ENCODE measurements around the gene NR2E3. TPM values are rescaled to one million over a fixed set of nuclear protein-coding genes. Genes with fewer than 3 reads are reported as not detected.

Gene NR2E3
- total RNA-seq, 1 experiment from 2014 or later, result 0.31 TPM

GRCh38 chr15:71781179-71781964 lies 29.0 kb upstream of the NR2E3 start:
- H3K27ac ChIP-seq (ENCODE audit: insufficient read length, low read depth, low read length), result no peak overlapping the region
- no peak overlapping the region for H3K14ac ChIP-seq (ENCODE audit: insufficient read depth, low read length)
- H3K4me2 ChIP-seq (ENCODE audit: insufficient read depth, insufficient read length, low read length), result no peak overlapping the region
- Mint-ChIP-seq H3K4me3 (no peak overlapping the region), H3K4me1 (peaks cover 9% of the 10 kb centered on the region in 2 experiments), H3K9me3 (no peaks in the 10 kb centered on the region), H3K27ac (peak overlapping the region in 1 of 3 experiments; percentile 57; a peak in 1 of 7 replicates), H3K27me3 (ENCODE audit: low read depth) (peaks cover 3% of the 10 kb centered on the region), H3K36me3 (ENCODE audit: insufficient read depth in 1 of 3, low read depth in 3 of 3) (no peaks in the 10 kb centered on the region)
- H3K56ac ChIP-seq (ENCODE audit: insufficient read length, low read depth, low read length), result no peak overlapping the region
- H2BK15ac ChIP-seq (ENCODE audit: low read depth, low read length), result no peak overlapping the region
- H4K20me1 ChIP-seq (ENCODE audit: control insufficient read depth, insufficient read depth, insufficient read length), result no peaks in the 10 kb centered on the region
- H4K91ac ChIP-seq (ENCODE audit: insufficient read length, low read depth, low read length), result no peak overlapping the region
- no peak for DNase-seq
- no peak overlapping the region for H3K4ac ChIP-seq (ENCODE audit: low read depth, low read length)
- H3K23me2 ChIP-seq (ENCODE audit: insufficient read length, low read depth, low read length, poor library complexity, severe bottlenecking), result no peaks in the 10 kb centered on the region
- H2BK20ac ChIP-seq (ENCODE audit: low read depth, low read length, poor library complexity, severe bottlenecking), result no peak overlapping the region
- H3K27me3 ChIP-seq (ENCODE audit: insufficient read depth, low read length), result no peaks in the 10 kb centered on the region
- H2BK12ac ChIP-seq (ENCODE audit: insufficient read length, low read depth, low read length), result no peak overlapping the region
- no peak overlapping the region for H4K8ac ChIP-seq (replicated peaks; ENCODE audit: insufficient read length, low read depth, low read length)
- no CpG with 5 or more reads among the region's 9 CpGs for WGBS (ENCODE audit: extremely low coverage, insufficient read length, low lambda C conversion rate)
- H3K9me3 ChIP-seq (ENCODE audit: control insufficient read depth, low read depth, low read length), result no peaks in the 10 kb centered on the region
- no peaks in the 10 kb centered on the region for H3K79me2 ChIP-seq (ENCODE audit: insufficient read depth, low read length)
- no peak overlapping the region for H3K18ac ChIP-seq (ENCODE audit: insufficient read length, low read depth, low read length)
- no peak overlapping the region for H2AK5ac ChIP-seq (ENCODE audit: insufficient read length, low read length)
- no peak overlapping the region for H4K5ac ChIP-seq (ENCODE audit: insufficient read length, low read depth, low read length)
- no peak overlapping the region for H2BK120ac ChIP-seq (ENCODE audit: low read depth, low read length, poor library complexity, severe bottlenecking)
- H2AFZ ChIP-seq (ENCODE audit: low read length), result no peak overlapping the region
- no peak overlapping the region for H2BK5ac ChIP-seq (ENCODE audit: insufficient read length, low read length)
- no peak for TF ChIP-seq CTCF (conservative IDR thresholded peaks at IDR 0.05)
- H3T11ph ChIP-seq (ENCODE audit: low read length), result no peak overlapping the region
- no peak overlapping the region for H3K9ac ChIP-seq (ENCODE audit: extremely low read depth, insufficient read length, low read length)
- no peaks in the 10 kb centered on the region; the same call in 1 of the 2 replicates for H3K4me1 ChIP-seq (ENCODE audit: insufficient read depth, low read length)
- H3K79me1 ChIP-seq (ENCODE audit: insufficient read depth, low read depth, low read length, poor library complexity, severe bottlenecking), result no peaks in the 10 kb centered on the region
- H3K23ac ChIP-seq (ENCODE audit: insufficient read length, low read depth, low read length), result no peak overlapping the region
